SK-N-SH (cell line): ENCODE data around the gene TPGS1.

ENCODE experiments used
- CTCF ChIP-seq: fragments of 200-600 bp; sonication (generic); IDR thresholded peaks from 2 replicates; pipeline ENCODE4 v1.6.1; 2017; ENCODE audit warnings: antibody characterized with exemption, mild to moderate bottlenecking, moderate library complexity
- FOXM1 ChIP-seq: IDR thresholded peaks from 2 replicates; pipeline ENCODE4 v1.4.0; 2012; ENCODE audit warnings: low read depth, mild to moderate bottlenecking
- SMC3 ChIP-seq: IDR thresholded peaks from 2 replicates; pipeline ENCODE4 v1.6.1; 2012; ENCODE audit warnings: low read depth, low read length, improper control_type of control experiment

- TF ChIP-seq CTCF = no peak
- no peak for TF ChIP-seq SMC3
- no peak for TF ChIP-seq FOXM1
These were observed 18.6 kb downstream of the TPGS1 start for GRCh38 chr19:525857-526419.
